GM21381 (cell line): ENCODE results near the gene GPR26.

ENCODE experiments used
- ATAC-seq: cut with Tn5 transposase; IDR thresholded peaks from one replicate; pipeline ENCODE4 v1.9.1; 2021; ENCODE audit warnings: mild to moderate bottlenecking, moderate library complexity; ENCODE audit not compliant: unreplicated experiment

The GPR26 gene

GRCh38 chr10:123666318-123667236 lies at the start of gene GPR26:
TSS of gene GPR26 (plus strand) at chr10:123666355. CDS start at chr10:123666408, 53 bp downstream.
- ATAC-seq: no peak

DNA sequence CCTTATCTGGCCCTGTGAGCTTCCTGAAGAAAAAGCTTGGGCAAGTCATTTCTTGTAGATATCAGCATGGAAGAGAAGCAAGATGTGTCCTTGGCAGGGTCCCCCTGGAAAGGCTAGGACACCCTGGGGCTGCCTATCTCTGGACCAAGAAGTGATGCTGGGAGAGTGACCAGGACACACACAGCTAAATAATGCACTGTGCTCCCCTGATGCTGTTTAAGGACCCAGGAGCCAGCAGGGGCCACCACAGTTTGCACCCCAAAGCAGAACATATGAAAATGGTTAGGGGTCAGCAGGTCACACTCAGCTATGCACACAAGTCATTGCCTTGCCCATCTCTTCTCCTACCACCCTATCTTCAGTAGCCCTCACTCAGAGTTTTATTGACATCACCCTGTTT lies 47.9 kb upstream of the GPR26 start:
- no peak for ATAC-seq

DNA sequence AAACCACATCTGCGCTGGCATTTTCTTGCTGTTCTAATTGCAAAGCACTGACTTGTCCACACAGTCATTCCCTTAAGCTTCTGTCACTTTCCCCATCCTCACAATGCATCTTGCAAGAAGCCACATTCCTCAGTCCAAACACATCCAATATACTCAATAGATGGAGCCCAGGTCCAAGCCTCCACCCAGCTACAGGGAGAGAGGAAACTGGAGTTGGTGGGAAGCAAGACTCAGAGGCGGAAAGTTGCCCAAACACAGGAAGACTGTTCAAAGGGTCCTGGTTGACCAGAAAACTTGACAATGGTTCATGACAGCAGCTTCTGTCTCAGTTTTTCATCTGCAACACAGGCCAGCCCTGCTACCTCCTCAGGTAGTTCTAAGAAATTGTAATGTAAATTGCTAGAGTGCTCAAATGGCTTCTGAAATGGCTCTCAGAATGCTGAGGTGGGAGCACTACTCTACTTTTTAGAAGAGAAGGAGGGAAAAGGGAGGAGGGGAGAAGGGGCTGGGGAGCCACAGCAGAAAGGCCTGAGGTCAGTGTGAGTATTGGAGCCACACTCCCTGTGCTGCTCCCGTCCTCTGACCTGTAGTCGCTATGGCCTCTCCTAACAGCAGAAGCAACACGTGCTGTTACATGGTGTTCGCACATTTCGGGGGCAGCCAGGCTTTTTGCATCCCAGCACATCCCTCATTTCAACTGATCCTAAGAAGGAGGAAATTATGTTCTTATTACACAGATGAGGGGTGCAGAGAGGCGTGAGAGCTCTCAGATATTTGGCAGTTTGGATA lies 46.9 kb upstream of the GPR26 start:
- ATAC-seq: no peak

DNA sequence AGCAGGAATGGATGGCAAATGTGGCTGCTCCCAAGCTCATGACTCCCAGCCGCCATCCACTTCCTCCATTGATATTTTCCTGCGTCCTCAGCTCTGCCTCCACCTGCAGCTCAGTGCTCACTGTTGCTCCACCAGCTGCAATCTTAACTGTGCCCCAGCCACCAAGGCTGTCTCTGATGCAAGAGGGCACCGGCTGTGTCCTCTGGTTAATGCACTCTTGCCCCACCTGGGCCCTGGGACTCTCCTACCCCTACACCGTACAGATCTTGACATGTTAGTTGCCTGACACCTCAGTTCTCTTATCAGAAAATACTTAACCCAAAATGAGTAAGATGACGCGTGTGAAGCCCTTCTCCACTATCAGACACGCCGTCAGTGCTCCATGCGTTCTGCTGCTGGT lies 45.5 kb upstream of the GPR26 start:
- ATAC-seq: no peak

DNA sequence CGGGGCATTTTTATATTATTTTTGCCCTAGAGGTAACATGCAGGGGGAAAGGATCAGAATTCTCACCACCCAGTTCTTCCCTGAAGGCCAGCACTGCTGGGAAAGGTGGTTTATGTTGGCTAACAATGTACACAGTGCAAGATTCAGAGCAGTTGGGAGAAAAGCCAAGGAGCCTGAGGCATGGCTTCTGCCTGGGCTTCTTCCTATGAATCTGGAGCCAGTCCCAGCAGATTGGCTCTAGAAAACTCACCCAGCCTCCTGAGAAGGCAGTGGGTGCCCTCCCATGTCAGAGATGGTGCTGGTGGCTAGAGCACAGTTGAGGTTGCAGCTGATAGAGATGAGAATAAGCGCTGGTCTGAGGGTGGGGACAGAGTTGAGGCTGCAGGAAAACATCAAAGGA lies 44.7 kb upstream of the GPR26 start:
- ATAC-seq: no peak

DNA sequence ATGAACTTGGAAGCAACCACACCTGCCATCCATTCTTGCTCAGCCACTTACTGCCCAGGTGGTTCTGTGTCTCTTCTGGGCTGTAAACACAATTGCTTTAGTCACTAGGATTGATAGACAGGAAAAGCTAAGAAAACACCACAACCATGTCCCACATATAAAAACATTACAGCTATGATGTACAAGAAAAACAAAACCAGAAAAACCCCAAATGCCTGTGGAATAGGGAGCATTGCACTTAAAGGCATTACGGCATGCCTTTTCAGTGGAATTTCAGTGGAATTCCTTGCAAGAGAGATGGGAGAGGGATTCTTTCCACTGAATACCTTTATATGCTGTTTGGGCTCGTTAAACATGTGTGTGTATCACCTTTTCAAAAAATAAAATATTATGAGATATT lies 44.2 kb upstream of the GPR26 start:
- no peak for ATAC-seq

DNA sequence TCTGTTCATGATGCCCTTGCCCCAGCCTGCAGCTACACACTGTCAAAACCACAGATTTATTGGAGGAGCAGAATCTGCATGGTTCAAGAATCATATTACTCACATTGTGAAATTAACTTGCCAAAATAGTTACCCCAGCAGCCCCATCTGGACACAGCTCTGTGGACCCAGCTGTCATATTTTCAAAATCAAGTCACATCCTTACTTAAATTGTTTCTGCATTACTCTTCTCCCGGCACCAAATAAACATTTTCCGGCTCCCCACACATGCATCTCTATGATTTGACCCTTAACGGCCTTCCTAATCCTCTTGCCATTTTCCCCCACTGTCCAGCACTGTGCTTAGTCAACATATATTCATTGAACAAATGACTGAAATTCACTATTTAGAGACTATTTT lies 43.8 kb upstream of the GPR26 start:
- no peak for ATAC-seq

DNA sequence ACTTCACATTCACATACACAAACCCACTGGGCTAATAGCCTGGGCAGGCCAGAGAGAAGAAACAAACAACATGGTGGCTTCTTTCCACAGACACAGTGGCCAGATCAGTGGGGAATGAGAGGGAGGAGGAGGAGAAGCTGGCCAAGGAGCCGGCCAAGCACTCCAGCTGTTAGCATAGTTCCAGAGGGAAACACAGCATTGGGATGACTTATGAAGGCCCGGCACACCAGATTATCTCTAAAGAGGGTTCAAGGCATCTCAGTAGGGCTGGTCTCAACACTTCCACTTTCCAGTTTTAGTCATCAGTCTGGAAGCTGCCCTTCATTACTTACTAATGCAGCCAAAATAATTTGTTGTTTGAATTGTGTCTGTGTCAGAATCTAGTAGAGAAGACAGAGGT lies 42.1 kb upstream of the GPR26 start:
- ATAC-seq: no peak

- no peak for ATAC-seq
Measured at GRCh38 chr10:123633106-123633505, 33.0 kb upstream of the GPR26 start.

- ATAC-seq: no peak
Measured at GRCh38 chr10:123633636-123634035, 32.5 kb upstream of the GPR26 start.

DNA sequence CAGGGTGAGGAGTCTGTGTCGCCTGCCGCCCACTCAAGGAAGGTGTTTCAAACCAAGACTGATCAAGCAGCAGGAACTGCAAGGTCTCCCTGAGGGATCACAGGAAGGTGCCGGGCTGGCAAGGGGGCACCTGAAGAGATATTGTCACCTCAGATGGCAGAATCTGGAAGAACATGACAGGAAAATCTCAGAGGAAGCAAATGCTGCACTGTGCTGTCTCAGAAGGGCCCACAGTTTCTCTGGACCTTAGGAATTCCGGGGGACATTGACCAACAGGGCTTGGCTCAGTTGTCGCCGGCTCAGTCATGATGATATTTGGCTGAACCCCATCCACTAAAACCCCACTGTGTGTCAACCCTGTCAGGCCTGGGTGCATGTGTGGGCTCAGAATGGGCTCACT lies 31.9 kb upstream of the GPR26 start:
- ATAC-seq: no peak

DNA sequence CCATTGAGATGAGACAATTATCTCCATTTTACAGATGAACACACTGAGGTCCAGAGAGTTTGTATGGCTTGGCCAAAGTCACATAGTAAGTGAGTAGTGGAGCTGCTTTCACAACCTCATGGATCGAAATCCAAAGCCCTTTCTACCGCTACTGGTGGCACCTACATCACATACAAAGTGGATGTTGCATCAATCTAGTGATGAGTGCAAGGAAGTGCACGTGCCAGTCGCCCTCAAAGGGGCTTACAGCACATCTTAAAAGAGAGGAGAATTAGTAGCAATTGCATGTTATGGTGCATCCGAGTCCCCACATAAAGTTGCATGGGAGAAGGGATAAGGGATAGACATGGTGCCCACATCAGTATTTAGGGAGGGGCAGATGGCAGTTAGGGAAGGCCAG lies 31.0 kb upstream of the GPR26 start:
- ATAC-seq: no peak

DNA sequence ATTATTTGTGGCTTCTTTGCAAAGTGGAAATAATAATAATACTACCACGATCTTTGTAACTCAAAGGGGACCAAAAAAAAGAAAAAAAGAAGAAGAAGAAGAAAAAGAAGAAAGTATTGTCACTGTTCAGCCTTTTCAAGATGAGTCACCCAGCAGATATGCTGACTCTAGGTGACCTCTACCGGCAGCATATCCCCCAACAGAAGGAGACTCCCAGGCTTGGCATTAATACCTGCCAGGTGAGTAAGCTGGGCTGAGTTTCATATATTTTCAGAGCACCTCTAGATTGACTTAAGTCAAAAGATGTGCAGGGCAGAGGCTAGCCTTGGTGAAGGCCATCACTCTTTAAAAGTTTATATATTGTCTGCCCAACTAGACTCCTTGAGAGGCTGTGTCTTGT lies 30.4 kb upstream of the GPR26 start:
- ATAC-seq: no peak

- ATAC-seq: no peak
Measured at GRCh38 chr10:123636598-123637325, 29.4 kb upstream of the GPR26 start.

DNA sequence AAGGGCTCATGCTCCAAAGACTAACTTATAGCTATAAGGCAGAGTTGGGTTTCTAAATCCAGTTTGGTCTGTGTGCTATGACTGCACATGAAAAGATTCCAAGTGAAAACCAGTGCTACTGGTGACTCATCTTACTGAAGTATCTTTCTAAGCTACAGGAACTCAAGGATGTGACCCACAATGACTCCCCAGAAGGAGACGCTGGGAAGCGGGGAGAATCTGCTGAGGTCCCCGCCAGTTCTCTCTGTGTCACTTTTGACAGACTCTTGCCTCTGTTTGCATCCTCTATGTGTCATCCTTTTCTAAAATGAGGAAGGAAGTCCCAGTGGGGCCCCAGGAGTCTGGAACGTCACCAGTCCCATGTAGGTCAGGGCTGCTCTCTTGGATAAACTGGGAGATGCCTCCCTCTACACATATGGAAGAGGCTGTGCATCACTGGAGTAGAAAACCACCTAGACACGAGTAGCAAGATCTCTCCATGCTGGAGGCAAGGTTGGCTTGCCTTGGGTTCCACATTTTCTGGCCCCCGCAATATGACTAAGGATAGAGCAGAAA lies 28.8 kb upstream of the GPR26 start:
- ATAC-seq: no peak

- no peak for ATAC-seq
Measured at GRCh38 chr10:123639131-123639530, 27.0 kb upstream of the GPR26 start.

DNA sequence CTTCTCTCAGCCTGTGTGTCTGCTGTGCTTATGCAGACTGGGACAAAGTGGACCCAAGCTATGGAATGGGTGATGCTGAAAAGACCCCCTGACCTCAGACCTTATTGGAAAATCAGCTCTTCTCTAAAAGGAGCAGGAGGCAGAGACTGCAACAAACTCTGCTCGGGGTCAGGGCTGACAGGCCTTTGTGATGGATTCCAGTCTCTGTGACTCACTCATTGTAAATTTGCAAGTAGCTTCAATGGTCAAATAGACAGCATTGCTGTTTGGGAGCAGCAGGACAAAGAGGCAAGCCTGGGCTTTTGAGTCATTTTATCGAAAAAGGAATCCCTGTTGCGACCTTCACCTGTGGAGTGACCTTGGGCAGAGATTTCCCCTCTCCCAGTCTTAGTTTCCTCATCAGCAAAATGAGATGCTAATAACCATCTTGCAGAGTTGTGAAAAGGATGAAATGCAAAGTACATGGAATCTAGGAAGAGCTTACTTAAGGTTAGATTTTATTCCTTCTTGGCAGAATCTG lies 26.1 kb upstream of the GPR26 start:
- no peak for ATAC-seq

DNA sequence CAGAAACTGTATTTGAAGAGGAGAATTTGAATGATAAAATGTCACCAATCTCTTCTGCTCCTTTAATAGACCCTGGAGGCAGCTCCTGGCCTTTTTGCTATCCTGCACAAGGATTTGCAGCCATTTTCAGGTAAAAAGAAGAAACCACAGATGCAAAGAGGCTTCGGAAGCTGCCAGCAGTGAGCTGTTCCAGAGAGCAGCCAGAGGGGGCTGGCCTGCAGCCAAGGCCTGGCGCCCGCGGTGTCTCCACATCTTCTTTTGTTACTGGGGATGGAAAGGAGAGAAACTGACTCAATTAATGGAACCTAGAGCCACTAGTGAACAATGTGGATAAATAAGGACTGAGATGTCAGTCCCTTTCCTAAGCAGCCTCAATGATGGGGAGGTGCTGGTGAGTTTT lies 23.9 kb upstream of the GPR26 start:
- ATAC-seq: no peak

DNA sequence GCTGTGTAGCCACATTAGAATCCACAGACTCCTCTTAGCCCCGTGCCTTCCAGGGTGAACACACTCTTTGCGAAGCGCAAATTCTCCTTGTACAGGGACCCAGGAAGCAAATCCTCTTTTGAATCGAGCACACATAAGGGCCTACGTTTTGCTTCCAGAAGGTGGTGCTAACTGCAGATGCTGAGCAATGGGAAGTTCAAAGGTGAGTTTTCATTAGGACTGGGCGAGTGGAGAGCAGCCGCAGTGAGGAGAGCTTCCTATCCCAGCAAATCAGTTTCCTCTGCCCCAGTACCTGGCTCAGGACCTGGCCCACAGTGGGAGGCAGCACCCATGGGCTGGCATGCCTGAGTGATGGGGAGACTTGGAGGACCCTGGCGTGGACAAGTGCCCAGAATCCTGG lies 23.5 kb upstream of the GPR26 start:
- no peak for ATAC-seq

DNA sequence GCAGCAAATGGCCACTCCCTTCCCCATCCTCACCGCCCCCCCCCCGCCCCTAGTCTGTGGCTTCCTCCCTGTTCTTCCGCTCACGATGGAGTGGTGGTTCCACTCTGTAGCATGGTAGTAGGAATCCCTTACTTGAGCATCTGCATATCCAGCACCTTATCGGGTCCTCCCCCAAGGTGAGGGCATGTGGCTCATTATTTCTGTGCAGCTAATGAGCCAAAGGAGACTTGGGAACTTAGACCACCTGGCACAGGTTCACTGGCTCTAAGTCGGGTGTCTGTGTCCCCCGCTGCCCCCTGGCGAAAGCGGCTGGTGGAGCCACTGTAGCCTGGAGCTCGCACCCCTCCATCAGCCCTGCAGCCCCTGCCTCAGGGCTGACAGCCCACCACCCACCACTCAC lies 22.8 kb upstream of the GPR26 start:
- no peak for ATAC-seq

GRCh38 chr10:123645016-123645415 lies 21.1 kb upstream of the GPR26 start:
- ATAC-seq: no peak
